ENCODE results near the gene TM9SF1.
A peak's percentile ranks its signal among the peaks of the same experiment; 100 is the strongest.

TM9SF1 gene

DNA sequence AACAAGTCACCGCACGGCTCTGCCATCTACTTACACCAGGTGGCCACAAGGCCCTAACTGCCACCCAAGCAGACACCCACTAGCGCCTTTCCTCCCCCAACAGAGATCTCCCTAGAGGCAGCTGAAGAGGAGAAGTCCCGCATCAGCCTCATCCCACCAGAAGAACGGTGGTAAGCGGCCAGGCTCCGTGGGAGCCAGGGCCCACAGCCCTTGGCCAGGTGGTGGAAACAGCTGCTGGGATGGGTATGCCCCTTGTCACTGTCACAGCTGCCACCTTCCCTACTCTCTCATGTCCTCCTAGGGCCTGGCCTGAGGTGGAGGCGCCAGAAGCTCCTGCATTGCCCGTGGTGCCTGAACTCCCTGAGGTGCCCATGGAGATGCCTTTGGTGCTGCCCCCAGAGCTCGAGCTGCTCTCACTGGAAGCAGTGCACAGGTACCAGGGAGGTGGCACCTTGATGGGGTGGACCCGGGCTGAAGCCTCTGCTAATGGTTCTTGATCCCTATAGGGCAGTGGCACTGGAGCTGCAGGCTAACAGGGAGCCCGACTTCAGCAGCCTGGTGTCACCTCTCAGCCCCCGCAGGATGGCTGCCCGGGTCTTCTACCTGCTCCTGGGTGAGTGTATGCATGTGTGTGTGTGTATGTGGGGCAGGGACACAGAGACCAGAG is 15.8 kb downstream of the TM9SF1 start:
- no peak for DNase-seq (ENCODE audit: low read depth in 2 of 2)

DNA sequence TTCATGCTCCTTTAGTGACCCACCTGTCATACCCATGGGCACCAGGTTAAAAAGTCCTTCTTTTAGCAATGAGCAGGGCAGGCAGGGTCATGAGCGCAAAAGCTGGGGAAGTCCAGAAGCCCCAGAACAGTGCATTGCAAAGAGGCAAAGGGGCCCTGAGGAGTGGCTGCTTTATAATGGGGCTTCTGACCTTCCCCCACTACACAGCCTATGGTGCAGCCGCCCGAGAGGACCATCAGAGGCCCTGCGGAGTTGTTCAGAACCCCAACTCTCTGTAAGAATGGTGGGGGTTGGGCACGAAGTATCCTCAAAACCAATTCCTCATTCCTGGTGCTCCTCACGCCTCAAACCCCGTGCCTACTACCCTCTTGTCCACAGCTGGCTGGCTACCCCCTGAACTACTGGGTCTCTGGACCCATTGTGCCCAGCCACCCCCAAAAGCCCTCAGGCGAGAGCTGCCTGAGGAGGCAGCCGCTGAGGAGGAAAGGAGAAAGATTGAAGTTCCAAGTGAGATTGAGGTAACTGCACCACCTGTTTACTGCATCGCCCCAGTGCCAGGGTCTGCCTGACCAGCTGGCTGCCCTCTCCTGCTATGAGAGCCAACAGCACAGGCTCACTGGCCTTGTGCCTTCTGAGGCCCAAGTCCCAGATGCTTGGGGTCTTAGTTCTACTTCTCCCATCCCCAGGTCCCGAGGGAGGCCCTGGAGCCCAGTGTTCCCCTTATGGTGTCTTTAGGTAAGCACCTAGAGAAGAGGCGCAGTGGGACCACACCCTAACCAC is 16.7 kb downstream of the TM9SF1 start:
- DNase-seq (ENCODE audit: low read depth in 2 of 2), result no peak

- no peak for DNase-seq (ENCODE audit: low read depth in 2 of 2)
Observed at GRCh38 chr14:24177891-24178290, 17.4 kb downstream of the TM9SF1 start.

DNA sequence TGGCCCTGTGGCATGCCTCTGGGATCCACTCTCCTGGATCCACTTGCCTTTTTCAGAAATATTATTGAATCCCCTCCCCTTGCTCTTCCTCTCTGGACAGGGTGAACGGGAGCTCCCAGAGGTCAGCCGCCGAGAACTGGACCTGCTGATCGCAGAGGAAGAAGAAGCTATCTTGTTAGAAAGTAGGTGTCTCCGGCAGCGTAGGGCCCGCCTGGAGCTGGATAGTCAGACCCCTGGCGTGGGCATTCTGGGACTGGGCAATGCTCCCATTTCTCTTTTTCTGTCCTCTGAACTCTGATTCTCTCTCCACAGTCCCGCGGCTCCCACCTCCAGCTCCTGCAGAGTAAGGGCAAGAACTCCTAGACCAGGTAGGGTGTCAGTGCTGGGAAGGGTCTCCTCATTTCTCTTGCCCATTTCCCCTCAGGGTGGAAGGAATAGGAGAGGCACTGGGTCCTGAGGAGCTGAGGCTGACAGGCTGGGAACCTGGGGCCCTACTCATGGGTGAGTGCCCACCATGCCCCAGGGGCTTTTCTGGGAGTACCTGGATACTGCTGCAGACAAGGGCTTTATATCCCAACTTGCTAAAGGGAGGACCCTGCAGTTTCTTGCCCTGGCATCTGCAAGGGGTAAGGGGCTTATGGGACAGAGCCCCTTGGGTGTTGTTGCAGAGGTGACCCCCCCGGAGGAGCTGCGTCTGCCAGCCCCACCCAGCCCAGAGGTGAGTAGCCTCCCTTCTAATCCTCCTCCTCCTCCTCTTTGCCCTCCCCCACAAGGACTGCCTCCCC is 18.0 kb downstream of the TM9SF1 start:
- no peak for DNase-seq (ENCODE audit: low read depth in 2 of 2)

DNA sequence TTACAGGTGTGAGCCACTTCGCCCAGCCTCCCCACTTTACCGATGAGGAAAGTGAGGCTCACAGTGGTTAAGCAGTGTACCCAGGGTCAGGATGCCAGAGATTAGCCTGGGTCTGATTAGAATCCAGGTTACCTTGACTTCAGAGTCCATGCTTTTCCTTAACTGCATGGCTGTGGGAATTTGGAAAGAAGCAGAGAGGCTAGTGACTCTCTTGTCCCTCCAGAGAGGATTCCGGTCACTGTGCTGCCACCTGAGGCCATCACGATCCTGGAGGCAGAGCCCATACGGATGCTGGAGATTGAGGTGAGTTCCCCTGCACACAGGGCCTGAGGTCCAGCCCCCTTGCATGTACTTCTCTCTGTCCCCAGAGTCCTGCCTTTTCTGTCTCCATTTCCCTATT is 18.6 kb downstream of the TM9SF1 start:
- DNase-seq (ENCODE audit: low read depth in 2 of 2), result no peak

GRCh38 chr14:24172871-24173281 is 22.4 kb downstream of the TM9SF1 start:
- DNase-seq (ENCODE audit: low read depth in 2 of 2), result no peak

DNA sequence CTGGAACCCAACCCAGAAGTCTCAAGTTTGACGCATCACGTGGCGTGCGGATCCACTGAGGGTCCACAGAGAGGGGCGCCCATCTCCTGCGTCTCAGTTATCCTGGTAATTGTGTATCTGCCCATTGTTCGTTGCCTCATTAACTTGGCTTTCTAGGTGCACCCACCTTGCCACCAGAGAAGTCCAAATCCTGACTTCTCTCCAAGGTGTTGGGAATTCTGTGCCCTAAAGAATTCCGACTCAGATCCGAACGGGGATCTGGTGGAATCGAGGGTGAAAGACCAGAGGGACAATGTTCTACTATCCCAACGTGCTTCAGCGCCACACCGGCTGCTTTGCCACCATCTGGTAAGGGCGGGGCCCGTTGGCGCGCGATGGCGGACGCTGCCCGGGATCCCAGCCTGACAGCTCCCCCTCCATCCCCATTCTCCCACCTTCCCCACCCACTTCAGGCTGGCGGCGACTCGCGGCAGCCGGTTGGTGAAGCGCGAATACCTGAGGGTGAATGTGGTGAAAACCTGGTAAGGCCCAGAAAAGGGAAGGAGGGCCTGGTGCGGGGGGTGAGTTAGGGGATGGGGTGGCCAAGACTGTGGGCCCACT is 22.9 kb downstream of the TM9SF1 start:
- DNase-seq (ENCODE audit: low read depth in 2 of 2), result no peak

GRCh38 chr14:24171422-24172260 is 23.6 kb downstream of the TM9SF1 start, which contains the start of gene REC8:
Gene REC8, plus strand, starts transcription at chr14:24172080. Its CDS starts 473 bp downstream, at chr14:24172553.
- peak; percentile 41 to 53 for DNase-seq (ENCODE audit: low read depth in 2 of 2)

DNA sequence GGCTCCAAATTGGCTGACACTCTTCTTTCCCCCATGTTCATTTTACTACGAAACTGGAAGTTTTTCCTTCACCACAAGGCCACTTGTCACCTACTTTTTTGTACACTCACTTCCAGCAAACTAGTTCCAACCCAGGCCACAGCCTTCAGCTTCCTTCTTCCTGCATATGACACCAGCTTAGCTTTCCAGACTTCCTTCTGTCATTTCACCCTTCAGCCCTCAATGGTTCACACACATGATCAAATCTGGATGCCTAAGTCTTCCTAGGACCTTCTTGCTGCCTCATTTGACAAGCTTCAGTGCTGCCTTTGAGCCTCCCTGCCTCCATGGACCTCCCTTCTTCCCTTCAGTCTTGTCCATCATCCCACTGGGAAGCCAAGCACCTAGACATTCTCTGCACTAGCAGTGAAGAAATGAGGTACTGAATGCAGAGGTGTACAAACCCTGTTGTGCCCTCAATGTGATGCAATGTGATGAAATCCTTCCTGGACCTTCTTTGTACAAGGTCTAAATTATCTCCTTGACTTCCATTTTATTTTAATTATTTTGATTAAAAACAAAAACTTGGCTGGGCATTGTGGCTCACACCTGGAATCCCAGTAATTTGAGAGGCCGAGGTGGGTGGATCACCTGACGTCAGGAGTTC is 27.6 kb downstream of the TM9SF1 start:
- DNase-seq (ENCODE audit: low read depth in 2 of 2), result no peak

- DNase-seq (ENCODE audit: low read depth in 2 of 2), result no peak
Observed at GRCh38 chr14:24165785-24166184, 29.5 kb downstream of the TM9SF1 start.

DNA sequence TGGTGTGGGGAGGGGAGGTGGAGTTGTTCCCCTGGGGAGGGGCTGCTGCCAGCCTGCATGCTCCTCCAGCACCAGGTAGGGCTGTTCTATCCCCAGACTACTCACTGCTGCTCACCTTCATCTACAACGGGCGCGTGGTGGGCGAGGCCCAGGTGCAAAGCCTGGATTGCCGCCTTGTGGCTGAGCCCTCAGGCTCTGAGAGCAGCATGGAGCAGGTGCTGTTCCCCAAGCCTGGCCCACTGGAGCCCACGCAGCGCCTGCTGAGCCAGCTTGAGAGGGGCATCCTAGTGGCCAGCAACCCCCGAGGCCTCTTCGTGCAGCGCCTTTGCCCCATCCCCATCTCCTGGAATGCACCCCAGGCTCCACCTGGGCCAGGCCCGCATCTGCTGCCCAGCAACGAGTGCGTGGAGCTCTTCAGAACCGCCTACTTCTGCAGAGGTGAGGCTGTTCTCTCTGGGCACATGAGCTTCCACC is 30.7 kb downstream of the TM9SF1 start:
- DNase-seq (ENCODE audit: low read depth in 2 of 2), result no peak

- DNase-seq (ENCODE audit: low read depth in 2 of 2), result no peak
Observed at GRCh38 chr14:24162093-24162492, 33.1 kb downstream of the TM9SF1 start.

DNA sequence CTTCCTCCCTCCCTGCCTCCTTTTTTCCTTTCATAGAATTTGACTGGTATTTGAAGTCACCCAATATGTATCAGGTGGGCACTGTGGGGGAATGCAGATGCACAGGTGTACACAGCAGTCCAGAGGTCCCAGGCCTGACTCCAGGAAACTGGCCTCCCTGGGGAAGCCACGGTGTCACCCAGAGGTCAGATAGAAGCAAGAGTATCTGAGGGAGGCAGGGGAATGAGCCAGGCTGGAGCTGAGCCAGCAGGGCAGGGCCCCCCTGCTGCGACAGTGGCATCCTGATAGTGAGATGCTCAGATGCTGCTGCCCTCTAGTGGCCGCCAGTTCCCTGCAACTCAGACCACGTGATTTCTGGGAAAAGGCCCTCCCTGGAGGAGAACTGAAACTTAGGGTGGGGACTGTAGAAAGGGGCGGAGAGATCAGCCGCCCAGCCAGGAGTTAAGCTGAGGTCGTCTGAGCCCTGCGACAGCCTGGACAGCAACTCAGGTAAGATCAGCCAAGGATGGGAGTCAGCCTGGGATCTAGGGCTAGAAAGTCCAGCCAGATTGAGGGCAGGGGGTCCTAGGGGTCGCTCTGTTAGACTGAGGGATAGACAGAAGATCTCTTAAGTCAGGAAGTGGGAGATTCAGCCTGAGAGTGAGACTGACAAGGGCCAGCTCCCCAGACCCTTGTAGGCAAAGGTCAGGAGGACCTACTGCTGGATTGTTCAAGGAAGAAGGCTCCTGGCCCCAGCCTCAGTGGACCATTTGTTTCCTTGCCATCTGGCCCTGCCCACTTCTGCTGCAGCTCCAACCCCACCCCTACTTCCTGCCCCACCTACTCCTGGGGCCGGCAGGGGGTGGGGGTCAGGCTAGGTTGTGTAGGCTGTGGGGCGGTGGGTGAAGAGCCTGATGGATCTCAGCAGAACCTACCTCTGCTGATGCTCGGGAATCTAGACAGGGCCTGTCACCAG is 34.1 kb downstream of the TM9SF1 start, which contains the start of gene IRF9:
IRF9 (plus strand) TSS at position 416 of the 955 bp plus-strand sequence. CDS start 880 bp downstream, outside the sequence.
- DNase-seq (ENCODE audit: low read depth in 2 of 2), result peak; percentile 98 to 99

- DNase-seq (ENCODE audit: low read depth in 2 of 2), result no peak
Observed at GRCh38 chr14:24160499-24160849, 34.8 kb downstream of the TM9SF1 start.

DNA sequence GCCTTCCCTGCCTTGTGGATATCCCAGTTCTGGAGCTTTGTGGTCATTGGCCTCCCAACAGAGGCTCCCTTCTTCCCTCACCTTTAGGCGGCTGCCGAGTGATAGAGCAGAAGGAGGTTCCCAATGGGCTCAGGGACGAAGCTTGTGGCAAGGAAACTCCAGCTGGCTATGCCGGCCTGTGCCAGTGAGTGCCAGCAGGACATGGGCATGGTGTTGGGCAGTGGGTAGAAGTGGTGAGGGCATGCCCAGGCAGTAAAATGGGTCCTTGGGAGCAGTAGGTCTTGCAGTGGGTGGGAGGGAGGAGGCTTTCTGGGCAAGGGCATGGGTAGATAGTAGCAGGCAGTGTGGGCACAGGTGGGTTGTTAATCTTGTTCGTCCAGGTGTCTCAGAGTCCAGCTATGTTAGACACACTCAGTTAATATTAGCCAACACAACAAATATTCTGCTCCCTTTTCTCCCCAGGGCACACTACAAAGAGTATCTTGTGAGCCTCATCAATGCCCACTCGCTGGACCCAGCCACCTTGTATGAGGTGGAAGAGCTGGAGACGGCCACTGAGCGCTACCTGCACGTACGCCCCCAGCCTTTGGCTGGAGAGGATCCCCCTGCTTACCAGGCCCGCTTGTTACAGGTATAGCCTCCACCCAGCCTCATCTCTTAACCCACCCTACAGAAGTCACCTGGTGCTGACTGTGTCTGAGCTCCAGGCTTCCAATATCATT is 35.3 kb downstream of the TM9SF1 start:
- no peak for DNase-seq (ENCODE audit: low read depth in 2 of 2)

DNA sequence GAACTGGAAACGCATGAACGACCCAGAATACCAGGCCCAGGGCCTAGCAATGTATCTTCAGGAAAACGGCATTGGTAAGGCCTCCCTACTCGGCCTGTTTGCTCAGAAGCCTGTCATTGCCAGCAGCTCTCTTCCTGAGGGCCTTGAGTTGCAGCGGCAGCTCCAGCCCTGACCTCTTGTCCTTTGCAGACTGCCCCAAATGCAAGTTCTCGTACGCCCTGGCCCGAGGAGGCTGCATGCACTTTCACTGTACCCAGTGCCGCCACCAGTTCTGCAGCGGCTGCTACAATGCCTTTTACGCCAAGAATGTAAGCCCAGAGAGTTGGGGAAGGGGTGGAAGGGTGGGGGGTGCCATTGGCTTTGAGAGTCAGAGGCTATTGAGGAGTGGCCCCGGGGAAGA is 37.9 kb downstream of the TM9SF1 start:
- no peak for DNase-seq (ENCODE audit: low read depth in 2 of 2)

- DNase-seq (ENCODE audit: low read depth in 2 of 2), result no peak
Observed at GRCh38 chr14:24156840-24157239, 38.4 kb downstream of the TM9SF1 start.

DNA sequence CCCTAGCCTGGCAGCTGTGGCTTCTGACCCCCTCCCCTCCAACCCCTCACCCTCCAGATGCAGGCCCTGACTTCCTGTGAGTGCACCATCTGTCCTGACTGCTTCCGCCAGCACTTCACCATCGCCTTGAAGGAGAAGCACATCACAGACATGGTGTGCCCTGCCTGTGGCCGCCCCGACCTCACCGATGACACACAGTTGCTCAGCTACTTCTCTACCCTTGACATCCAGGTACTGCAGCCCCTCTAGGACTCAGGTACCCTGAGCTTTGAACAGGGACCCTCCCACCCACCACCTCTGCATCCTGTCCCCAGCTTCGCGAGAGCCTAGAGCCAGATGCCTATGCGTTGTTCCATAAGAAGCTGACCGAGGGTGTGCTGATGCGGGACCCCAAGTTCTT is 40.1 kb downstream of the TM9SF1 start:
- no peak for DNase-seq (ENCODE audit: low read depth in 2 of 2)
